Inflammatory macrophage treated with lipopolysaccharide for 4 hours (primary cell): ENCODE results near the gene CIB4.

Experiments
- DNase-seq: peaks from one replicate; pipeline ENCODE4 v3.0.0-alpha.2; 2020

CIB4 gene

GRCh38 chr2:26540306-26540705 is 100.9 kb downstream of the CIB4 start:
- DNase-seq: no peak

DNA sequence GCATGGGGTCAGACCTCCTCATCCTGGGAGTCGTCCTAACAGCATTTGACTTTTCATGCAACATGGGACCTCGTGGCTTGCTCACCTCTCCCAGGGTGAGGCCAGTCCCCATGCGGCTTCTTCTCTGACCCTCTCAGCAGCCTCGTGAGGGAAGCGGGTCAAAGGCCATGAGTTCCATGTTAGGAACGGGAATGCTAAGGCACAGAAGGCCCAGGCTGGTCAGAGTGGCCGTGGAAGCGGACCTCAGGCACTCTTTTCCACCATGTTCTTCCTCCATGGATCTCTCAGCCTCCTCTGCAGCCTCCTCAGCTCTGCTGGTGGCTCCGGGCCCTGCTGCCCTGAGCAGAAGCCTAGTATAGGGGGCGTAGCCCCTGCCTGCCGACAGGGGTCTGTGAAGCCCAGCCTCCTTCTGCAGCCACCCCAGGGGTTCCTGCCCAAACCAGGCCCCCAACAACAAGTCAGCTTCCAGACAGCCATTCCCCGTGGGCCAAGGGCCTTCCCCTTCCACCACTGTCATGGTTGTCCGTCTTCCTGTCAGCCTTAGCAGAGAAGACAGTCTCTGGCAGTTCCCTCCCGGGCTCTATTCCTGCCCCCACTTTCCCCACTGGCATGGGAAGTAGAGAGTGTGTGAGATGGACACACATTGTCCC is 103.2 kb downstream of the CIB4 start:
- no peak for DNase-seq

DNA sequence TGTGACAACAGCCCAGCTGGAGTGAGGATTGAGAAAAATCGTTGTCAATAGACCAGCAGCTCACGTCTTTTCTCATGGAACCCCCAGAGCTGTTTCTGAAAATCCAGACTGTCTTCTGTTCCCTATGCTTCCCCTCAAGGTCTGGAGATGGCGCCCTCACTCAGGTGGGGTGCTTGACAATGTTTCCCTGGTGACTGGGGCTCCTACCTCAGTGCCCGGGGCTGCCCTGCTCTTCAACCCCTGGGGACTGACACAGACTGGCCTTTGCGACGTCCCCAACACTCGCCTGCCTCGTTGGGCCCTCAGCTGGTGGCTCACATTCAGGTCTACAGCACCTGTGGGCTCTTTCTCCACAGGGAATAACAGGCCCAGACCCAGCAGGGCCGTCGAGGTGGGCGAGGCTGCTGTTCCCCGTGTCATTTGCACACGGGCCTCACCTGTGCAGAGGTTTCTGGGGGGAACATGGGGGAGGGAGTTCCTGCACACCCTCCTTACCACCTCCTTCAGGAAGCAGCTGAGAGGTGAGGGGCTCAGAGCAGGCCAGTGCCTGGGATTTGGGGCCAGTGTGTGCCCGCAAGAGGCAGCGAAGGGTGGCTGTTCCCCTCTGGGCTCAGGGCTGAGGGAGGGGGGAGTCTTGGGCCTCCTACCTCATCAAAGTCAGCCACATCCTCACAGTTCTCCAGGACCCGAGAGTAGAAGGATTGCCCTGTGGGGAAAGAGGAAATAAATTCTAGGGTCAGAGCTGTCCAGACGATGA is 103.9 kb downstream of the CIB4 start:
- DNase-seq: no peak

DNA sequence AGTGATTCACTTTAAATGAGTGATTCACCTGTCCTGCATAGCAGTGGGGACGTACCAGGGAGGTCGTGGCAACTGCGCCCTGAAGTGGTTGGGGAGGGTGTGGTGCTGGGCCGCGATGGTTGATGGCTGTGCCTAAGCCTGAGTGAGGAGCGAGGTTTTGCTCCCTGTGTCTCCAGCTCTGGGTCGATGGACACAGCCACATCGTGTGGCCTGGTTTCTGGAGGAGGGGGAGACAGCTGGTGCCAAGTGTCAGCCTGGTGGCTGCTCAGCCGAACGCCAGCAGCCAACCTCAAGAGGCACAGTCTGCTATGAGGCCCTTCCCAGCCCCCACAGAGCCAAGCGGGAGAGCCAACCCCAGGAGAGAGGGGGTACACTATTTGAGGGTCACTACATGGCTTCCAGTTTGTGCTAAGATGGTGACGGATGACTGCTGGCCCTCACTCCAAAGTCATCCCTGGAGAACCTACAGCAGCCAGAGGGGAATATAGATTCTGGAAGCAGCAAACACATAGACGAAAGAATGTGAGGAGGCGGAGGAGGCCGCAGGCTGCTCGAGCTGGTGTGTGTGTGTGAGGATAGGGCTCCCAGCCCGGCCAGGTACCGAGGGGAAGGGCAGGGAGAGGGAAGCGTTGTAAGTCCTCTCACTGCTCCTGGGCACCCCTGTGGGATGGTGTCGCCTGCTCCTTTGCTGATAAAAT is 104.6 kb downstream of the CIB4 start:
- no peak for DNase-seq

GRCh38 chr2:26535663-26536275 is 105.4 kb downstream of the CIB4 start:
- DNase-seq: no peak

GRCh38 chr2:26534865-26535662 is 106.1 kb downstream of the CIB4 start:
- no peak for DNase-seq

GRCh38 chr2:26534098-26534864 is 106.9 kb downstream of the CIB4 start:
- peak; percentile 13 for DNase-seq

GRCh38 chr2:26533661-26534060 is 107.5 kb downstream of the CIB4 start:
- no peak for DNase-seq

GRCh38 chr2:26532301-26533250 is 108.6 kb downstream of the CIB4 start:
- no peak for DNase-seq
